Spleen (tissue), 11 donors: ENCODE measurements around the gene DYNC2LI1. TPM values are rescaled to one million over a fixed set of nuclear protein-coding genes. Genes with fewer than 3 reads are reported as not detected.

Experiments
- DNase-seq: peaks from one replicate; pipeline ENCODE4 v3.0.0-alpha.2; 2020
- H3K27ac ChIP-seq, 8 donors: fragments of 200-600 bp; sonication (generic) in 7 of 8; 1 replicate in 4 of 8; 2 replicates in 4 of 8; pipeline versions ENCODE4 v1.5.0 to v1.8.0; 2016 to 2021; ENCODE audit warnings: inconsistent platforms in 4 of 8, mild to moderate bottlenecking in 4 of 8, moderate library complexity in 1 of 8
- H3K27me3 ChIP-seq, 7 donors: fragments of 200-600 bp; sonication (generic) in 6 of 7; replicated peaks in 1 of 7; 1 replicate in 4 of 7; 2 replicates in 3 of 7; pipeline versions ENCODE4 v1.5.0 to v1.8.0; 2016 to 2021; ENCODE audit warnings: inconsistent platforms in 3 of 7, mild to moderate bottlenecking in 1 of 7
- H3K36me3 ChIP-seq, 6 donors: fragments of 200-600 bp; sonication (generic) in 5 of 6; 1 replicate in 4 of 6; 2 replicates in 2 of 6; pipeline versions ENCODE4 v1.5.0 to v1.8.0; 2016 to 2021; ENCODE audit warnings: inconsistent platforms in 2 of 6
- H3K4me1 ChIP-seq, 6 donors: fragments of 200-600 bp; sonication (generic) in 5 of 6; 1 replicate in 3 of 6; 2 replicates in 3 of 6; pipeline versions ENCODE4 v1.5.0 to v1.8.0; 2016 to 2021; ENCODE audit warnings: inconsistent platforms in 3 of 6
- H3K4me3 ChIP-seq, 8 donors: fragments of 200-600 bp; sonication (generic) in 7 of 8; 1 replicate in 4 of 8; 2 replicates in 4 of 8; pipeline versions ENCODE4 v1.5.0 to v1.8.0; 2016 to 2021; ENCODE audit warnings: inconsistent platforms in 4 of 8, mild to moderate bottlenecking in 4 of 8, moderate library complexity in 2 of 8
- H3K9me3 ChIP-seq, 8 donors: fragments of 200-600 bp; sonication (generic) in 7 of 8; 1 replicate in 4 of 8; 2 replicates in 4 of 8; pipeline versions ENCODE4 v1.5.0 to v1.8.0; 2016 to 2021; ENCODE audit warnings: inconsistent platforms in 4 of 8
- POLR2A ChIP-seq, 3 donors: fragments of 450-650 bp; IDR thresholded peaks; one replicate each; pipeline ENCODE4 v1.5.1; 2017; ENCODE audit warnings: antibody characterized with exemption in 3 of 3, mild to moderate bottlenecking in 1 of 3
- POLR2AphosphoS5 ChIP-seq, 3 donors: sonication (generic); formaldehyde crosslinking; IDR thresholded peaks; one replicate each; pipeline ENCODE4 v1.5.1; 2017; ENCODE audit warnings: antibody characterized with exemption in 3 of 3
- whole genome bisulfite sequencing, 5 donors: extraction: QIAGEN DNeasy Blood & Tissue Kit in 3 of 5; methylation state at CpG; one replicate each; pipeline versions ENCODE4 v1.1.5 to v1.1.7; 2013 to 2018; 5-methylcytosine and 5-hydroxymethylcytosine counted together
- intact Hi-C: fragments of 100-400 bp; cut with DNase I; formaldehyde crosslinking; loops from one replicate; pipeline ENCODE4 v1.15.0; 2023; ENCODE audit warnings: low total_unique reads
- polyA plus RNA-seq, 3 donors: library from polyadenylated mRNA; stranded (reverse); fragments of 200-250 nt; gene quantifications; one replicate each; pipeline ENCODE4 v1.2.1, GENCODE V29; 2013
- total RNA-seq, 7 donors: library from RNA; depleted of rRNA in 3 of 7; stranded (reverse); fragments of >200 nt in 3 of 7; fragmentation: NEBNext Ultra II Directional in 4 of 7; extraction: Animal tissue kit (Norgen Biotek cat#: 25700) in 4 of 7; gene quantifications; one replicate each; pipeline versions ENCODE4 v1.1.0 to v1.2.1, GENCODE V29; 2016 to 2021
- TF ChIP-seq, protein P1 (sequence below), 11 experiments: fragments of 200-600 bp in 7 of 11; fragments of 450-650 bp in 4 of 11; sonication (generic) in 4 of 11; IDR thresholded peaks in 8 of 11; conservative IDR thresholded peaks in 3 of 11; 1 replicate in 7 of 11; 2 replicates in 4 of 11; pipeline versions ENCODE4 v1.4.0 to v1.8.0; 2016 to 2021; ENCODE audit warnings: antibody characterized with exemption in 11 of 11, inconsistent platforms in 4 of 11, mild to moderate bottlenecking in 1 of 11
- donor health status: healthy with polysubstance abuse.
- donor health status: DM: no; HTN: no; CAD: no; lungs with moderate emphysema.
- donor health status: DM: no; HTN: no; CAD: no.
- donor health status: Bipolar disorder and iron deficiency.
- donor health status: healthy.
- donor health status: DM: no; HTN: no; CAD: no.
- donor health status: DM: yes; HTN: yes; CAD: no.

Gene DYNC2LI1
- total and polyA plus RNA-seq, 10 donors, result 8.5 to 32.4 (median 12.6) TPM

DNA sequence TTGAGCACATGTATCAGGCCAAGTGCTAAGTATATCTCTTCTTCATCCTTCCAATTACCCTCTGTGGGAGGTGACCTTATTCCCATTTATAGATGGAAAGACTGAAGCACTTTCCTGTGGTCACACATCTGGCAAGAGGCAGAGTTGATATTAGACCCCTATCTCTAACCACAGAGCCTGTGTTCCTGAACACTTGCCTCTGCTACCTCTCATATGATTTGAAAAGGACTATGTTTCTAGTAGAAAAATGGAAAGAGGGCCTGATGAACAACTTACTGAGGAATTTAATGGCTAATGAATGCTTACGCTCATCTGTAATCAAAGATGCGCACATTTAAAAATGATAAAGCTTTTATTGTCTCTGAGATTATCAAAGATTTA, 46.2 kb upstream of the DYNC2LI1 start:
- no peak for DNase-seq
- Histone ChIP-seq H3K4me1 (no peaks in the 10 kb centered on the region), H3K4me3 (no peak overlapping the region), H3K27me3 (no peaks in the 10 kb centered on the region), H3K36me3 (no peaks in the 10 kb centered on the region), H3K27ac (no peak overlapping the region), H3K9me3 (no peaks in the 10 kb centered on the region)
- intact Hi-C loops, result no loop called here
- 93 to 99% (median 97%) methylated on average over 2 of the region's 2 CpGs for WGBS, 5 donors
- TF ChIP-seq POLR2AphosphoS5 (IDR thresholded peaks at IDR 0.05), result no peak
- TF ChIP-seq, protein P1, sequence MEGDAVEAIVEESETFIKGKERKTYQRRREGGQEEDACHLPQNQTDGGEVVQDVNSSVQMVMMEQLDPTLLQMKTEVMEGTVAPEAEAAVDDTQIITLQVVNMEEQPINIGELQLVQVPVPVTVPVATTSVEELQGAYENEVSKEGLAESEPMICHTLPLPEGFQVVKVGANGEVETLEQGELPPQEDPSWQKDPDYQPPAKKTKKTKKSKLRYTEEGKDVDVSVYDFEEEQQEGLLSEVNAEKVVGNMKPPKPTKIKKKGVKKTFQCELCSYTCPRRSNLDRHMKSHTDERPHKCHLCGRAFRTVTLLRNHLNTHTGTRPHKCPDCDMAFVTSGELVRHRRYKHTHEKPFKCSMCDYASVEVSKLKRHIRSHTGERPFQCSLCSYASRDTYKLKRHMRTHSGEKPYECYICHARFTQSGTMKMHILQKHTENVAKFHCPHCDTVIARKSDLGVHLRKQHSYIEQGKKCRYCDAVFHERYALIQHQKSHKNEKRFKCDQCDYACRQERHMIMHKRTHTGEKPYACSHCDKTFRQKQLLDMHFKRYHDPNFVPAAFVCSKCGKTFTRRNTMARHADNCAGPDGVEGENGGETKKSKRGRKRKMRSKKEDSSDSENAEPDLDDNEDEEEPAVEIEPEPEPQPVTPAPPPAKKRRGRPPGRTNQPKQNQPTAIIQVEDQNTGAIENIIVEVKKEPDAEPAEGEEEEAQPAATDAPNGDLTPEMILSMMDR (IDR thresholded peaks at IDR 0.05 in 8 of 11, conservative IDR thresholded peaks at IDR 0.05 in 3 of 11), result no peak
- no peak for TF ChIP-seq POLR2A (IDR thresholded peaks at IDR 0.05)

DNA sequence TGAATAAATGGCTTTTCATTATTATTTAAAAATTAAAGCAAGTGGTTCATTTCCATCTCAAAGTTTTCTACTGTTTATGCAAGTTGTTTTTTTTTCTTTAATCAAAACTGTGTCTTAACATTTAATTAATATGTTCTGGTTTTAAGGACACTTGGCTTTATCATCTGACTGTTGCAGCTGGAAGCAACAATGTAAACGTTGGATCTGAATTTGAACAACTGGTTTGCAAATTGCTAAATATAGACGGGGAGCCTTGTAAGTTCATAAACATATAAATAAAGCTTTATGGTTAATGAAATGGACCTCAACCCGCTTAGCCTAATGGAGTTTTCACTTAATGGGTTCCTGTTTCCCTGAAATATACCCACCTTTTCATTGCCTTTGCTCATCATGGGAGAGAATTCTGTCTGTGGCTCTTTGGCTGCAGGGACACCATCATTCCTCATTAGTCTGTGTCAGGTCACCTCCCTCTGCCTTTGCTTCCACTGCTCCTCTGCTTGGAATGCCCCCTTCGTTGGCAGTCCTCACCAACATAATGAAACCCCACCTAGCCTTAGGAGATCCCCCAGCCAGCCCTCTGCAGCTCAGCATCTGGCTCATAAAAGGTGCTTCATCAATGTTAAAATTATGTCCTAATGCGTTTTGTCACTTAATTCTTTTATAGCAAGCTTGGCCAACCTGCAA, 44.2 kb upstream of the DYNC2LI1 start:
- WGBS, 5 donors, result 62 to 83% (median 70%) methylated on average over 5 of the region's 5 CpGs
- DNase-seq, result no peak
- Histone ChIP-seq H3K27me3 (no peaks in the 10 kb centered on the region), H3K9me3 (no peaks in the 10 kb centered on the region), H3K27ac (no peak overlapping the region), H3K4me1 (no peaks in the 10 kb centered on the region), H3K36me3 (no peaks in the 10 kb centered on the region), H3K4me3 (no peak overlapping the region)
- intact Hi-C loops, result no loop called here
- TF ChIP-seq, protein P1 (IDR thresholded peaks at IDR 0.05 in 8 of 11, conservative IDR thresholded peaks at IDR 0.05 in 3 of 11), result no peak
- TF ChIP-seq POLR2AphosphoS5 (IDR thresholded peaks at IDR 0.05), result no peak
- TF ChIP-seq POLR2A (IDR thresholded peaks at IDR 0.05), result no peak

DNA sequence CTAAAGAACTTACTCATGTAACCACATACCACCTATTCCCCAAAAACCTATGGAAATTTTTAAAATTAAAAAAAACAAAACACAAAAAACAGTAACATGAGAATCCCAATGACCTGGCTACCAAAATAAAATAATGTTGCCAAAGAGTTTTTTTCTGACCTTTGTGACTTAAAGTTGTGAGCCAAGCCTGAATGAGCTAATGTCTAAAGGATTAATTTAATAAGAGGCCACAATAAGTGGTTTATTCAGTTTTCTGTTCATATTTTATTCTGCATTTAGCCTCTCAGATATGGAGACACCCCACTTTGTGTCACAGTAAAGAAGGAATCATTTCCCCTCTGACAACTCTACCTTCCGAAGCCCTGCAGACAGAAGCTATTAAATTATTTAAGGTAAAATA, 42.6 kb upstream of the DYNC2LI1 start:
- DNase-seq, result no peak
- Histone ChIP-seq H3K27me3 (no peaks in the 10 kb centered on the region), H3K9me3 (no peaks in the 10 kb centered on the region), H3K27ac (no peak overlapping the region), H3K36me3 (no peaks in the 10 kb centered on the region), H3K4me3 (no peak overlapping the region), H3K4me1 (no peaks in the 10 kb centered on the region)
- intact Hi-C loops, result no loop called here
- TF ChIP-seq, protein P1 (IDR thresholded peaks at IDR 0.05 in 8 of 11, conservative IDR thresholded peaks at IDR 0.05 in 3 of 11), result no peak
- 88 to 100% (median 98%) methylated on average over 1 of the region's 1 CpG for WGBS, 5 donors

DNA sequence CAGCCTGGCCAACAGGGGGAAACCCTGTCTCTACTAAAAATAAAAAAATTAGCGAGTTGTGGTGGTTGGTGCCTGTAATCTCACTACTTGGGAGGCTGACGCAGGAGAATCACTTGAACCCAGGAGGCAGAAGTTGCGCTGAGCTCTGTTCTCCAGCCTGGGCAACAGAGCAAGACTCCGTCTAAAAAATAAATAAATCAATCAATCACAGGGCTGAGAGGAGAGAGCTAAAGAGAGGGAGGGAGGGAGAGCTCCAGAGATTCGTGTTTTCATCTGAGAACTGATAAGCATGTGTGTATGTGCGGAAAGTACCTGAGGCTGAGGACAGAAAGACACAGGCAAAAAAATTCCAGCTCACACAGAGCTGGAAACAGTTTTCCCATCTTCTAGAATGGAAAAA, 37.2 kb upstream of the DYNC2LI1 start:
- intact Hi-C loops, result no loop called here
- Histone ChIP-seq H3K9me3 (no peaks in the 10 kb centered on the region), H3K4me1 (no peaks in the 10 kb centered on the region), H3K27ac (no peak overlapping the region), H3K36me3 (no peaks in the 10 kb centered on the region), H3K27me3 (no peaks in the 10 kb centered on the region), H3K4me3 (no peak overlapping the region)
- 77 to 87% (median 83%) methylated on average over 6 of the region's 6 CpGs for WGBS, 5 donors
- TF ChIP-seq POLR2AphosphoS5 (IDR thresholded peaks at IDR 0.05) (no peak), POLR2A (IDR thresholded peaks at IDR 0.05) (no peak)
- TF ChIP-seq, protein P1 (IDR thresholded peaks at IDR 0.05 in 8 of 11, conservative IDR thresholded peaks at IDR 0.05 in 3 of 11), result no peak
- no peak for DNase-seq
